SIG-M5 treated with dmso at 0.1 percent for 504 hours (cell line): ENCODE data around the gene TMEM45B.

Source experiments
- DNase-seq: peaks from one replicate; lab custom pipeline; 2025; ENCODE audit not compliant: unreplicated experiment; lab: John Stamatoyannopoulos, UW

The TMEM45B gene

GRCh38 chr11:129896062-129896461 is 80.4 kb downstream of the TMEM45B start:
- peak; percentile 28 for DNase-seq

DNA sequence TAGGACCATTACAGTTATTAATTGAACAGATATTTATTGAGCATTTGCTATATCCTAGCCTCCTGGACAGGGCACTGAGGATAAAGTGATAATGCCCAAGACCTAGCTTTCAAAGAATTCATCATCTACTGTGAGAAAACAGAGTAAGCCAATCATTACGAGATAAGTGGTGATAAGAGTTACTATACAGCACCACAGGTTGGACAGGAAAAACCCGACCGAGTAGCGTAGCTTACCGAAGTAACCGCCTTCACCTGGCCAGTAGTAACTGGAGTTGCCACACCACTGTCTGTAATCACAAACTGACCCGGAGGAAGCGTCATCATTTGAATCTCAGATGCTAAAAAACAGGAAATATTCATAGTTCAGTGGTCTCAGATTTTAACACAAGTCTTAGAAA is 89.8 kb downstream of the TMEM45B start:
- no peak for DNase-seq
